Globus pallidus (tissue), 1 donor: ENCODE measurements around the gene NBPF1.
"Not testable (repeated sequence)": the region's sequence is repeated elsewhere in the genome, so short reads cannot be mapped to it uniquely, and the experiment has no call there.

Experiments used
- DNase-seq: peaks from one replicate; pipeline ENCODE4 v3.0.0-alpha.2; 2015; ENCODE audit warnings: low spot score

NBPF1 gene

DNA sequence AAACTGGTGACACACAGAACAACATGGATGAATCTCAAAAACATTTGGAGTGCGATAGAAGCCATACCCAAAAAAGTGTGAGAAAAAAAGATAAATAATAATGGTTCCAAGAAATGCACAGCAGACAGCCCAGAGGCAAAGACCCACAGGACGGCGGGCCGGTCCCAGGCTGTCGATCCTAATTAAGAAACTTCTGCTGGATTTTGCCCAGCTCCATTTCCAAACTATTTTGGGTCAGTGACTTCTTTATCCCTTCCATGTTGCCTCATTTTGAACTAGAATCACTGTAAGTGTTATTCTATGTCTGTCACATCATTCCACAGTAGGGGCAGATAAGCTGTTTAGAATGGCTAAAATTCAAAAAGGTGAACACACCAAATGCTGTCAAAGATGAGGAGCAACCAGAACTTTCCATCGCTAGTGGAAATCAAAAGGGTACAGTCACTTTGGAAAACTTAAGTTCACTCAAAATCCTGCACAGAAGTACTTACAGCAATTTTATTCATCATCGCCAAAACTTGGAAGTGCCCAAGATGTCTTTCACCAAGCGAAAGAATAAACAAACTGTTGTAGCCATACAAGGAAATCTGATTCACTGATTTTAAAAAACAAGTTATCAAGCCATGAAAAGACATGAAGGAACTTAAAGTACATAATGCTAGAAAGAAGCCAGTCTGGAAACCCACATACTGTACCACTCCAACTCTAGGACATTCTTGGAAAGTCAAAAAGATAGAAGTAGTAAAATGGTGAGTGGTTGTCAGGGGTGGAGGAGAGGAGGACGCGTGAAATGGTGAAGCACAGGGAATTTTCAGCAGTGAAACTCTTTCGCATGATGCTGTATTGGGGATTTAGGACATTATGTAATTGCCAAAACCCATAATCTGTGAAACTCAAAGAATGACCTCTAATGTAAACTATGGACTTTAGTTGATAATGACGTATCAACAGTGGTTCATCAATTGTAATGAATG lies 7.5 kb downstream of the NBPF1 start:
- DNase-seq: no peak

DNA sequence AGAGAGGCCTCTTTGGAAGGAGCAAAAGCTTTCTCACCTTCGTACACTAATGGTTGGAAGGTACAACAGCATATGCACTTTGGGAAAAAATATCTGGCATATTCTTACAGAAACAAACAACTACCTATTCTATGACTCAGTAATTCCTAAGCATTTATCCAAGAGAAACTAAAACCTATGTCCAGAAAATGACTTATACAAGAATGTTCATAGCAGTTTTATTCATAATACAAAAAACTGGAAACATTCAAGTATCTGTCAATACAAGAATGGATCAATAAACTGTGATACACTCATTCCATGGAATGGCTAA lies 8.2 kb downstream of the NBPF1 start:
- no peak for DNase-seq

GRCh38 chr1:16604514-16605212 lies 8.7 kb downstream of the NBPF1 start:
- not testable (repeated sequence) for DNase-seq

DNA sequence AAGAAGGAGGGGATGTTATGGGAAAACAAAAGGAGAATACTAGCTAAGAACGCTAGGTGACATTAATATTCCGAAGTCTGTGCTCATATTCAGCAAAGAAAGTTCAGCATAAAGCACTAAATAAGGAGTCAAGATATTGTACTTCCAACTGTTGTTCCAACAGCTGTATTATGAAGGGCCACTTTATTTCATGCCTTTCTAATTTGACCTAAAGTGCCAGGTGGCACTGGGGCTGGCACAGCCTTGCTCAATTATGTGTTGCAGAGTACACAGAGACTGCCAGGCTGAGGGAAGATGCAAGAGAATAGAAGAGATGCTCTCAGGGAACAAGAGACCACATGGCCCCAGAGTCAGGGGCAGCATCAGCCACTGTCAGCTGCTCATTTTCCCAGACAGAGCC lies 9.7 kb downstream of the NBPF1 start:
- not testable (repeated sequence) for DNase-seq

GRCh38 chr1:16602336-16603011 lies 10.9 kb downstream of the NBPF1 start:
- DNase-seq: not testable (repeated sequence)

- not testable (repeated sequence) for DNase-seq
These were observed 12.2 kb downstream of the NBPF1 start for GRCh38 chr1:16600855-16601786.

DNA sequence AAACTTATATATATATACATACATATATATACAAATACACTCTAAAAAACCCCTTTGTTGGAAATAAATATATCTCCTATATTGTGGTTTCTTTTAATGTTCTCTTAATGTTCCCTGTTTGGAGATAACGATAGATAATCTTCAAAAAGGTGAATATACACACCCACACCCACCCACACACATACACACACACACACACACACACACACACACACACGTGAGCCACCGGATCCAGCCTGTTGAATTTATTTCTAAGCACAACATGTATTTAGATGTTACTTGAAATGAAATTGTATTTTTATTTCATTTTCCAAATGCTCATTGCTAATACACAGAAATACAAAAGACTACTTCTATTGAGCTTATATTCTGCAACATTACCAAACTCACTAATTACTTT lies 14.0 kb downstream of the NBPF1 start:
- not testable (repeated sequence) for DNase-seq

DNA sequence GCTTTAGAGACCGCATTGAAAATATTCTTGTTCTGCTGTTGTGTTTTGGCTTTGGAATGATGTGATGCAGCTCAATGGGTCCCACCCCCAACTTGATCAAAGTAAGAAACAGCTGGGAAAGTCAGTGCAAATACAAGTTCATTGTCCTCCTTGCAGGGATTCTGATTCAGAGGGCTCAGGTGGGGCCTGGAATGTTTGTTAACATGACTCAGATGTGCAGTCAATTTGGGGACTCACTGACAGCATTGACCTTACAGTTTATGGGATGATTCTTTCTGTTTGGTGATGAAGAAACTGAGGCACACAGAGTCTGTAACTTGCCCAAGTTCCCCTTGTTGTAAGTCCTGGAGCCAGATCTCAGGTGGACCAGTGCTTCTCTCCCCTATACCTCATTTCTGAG lies 18.1 kb downstream of the NBPF1 start:
- not testable (repeated sequence) for DNase-seq

- DNase-seq: not testable (repeated sequence)
These were observed 21.5 kb downstream of the NBPF1 start for GRCh38 chr1:16591845-16592244.

DNA sequence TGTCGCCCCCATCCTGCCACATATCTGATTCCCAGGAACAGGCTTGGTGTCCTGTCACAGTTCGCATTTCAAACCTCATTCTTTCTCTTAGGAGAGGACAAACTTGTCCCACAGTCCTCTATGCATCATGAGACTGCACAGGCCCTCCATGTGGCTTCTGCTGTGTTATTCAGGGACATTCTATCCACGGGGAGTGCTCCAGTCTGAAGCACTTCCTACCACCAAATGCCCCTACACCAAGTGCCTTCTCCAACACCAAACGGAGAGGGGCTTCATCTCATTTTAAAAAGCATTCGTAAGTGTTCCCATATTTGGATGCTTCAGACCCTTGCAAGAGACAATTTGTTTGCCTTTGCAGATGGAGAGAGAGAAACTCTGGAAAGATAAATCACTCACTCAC lies 25.3 kb downstream of the NBPF1 start:
- DNase-seq: not testable (repeated sequence)

GRCh38 chr1:16587639-16588038 lies 25.7 kb downstream of the NBPF1 start:
- not testable (repeated sequence) for DNase-seq

DNA sequence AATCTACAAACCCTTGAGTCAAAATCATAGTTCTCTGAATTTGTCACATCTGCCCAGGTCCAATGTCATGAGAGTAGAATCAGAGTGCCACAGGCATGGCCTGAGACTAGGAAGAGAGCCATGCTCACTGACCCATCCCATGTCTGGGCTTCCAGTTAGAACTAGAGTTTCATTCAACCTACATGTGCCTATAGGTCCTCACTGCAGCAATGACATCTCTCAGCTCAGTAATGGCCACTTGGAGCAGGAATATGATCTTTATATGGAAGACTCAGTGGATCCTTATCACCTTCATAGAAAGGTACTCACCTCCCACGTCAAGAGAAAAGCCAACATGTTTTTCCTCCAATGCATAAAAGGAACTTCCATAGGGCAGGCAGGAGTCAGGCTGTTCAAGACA lies 48.0 kb downstream of the NBPF1 start:
- not testable (repeated sequence) for DNase-seq

GRCh38 chr1:16561035-16561434 lies 52.3 kb downstream of the NBPF1 start:
- DNase-seq: not testable (repeated sequence)

DNA sequence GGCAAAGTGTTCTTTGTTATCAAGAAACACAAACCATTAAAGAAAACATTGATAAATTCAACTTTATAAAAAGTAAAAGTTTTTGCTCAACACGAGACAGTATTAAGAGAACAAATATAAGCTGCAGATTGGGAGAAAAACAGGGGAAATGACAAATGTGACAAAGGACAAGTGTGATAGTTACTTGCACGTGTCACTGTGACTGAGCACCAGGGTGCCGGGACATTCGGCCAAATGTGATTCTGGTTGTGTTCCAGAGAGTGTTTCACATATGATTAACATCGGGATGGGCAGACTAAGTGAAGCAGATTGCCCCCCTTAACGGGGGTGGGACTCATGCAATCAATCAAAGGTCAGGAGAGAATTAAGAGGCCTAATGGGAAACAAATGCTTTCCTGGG lies 52.9 kb downstream of the NBPF1 start:
- DNase-seq: not testable (repeated sequence)

GRCh38 chr1:16559688-16560087 lies 53.7 kb downstream of the NBPF1 start:
- not testable (repeated sequence) for DNase-seq

DNA sequence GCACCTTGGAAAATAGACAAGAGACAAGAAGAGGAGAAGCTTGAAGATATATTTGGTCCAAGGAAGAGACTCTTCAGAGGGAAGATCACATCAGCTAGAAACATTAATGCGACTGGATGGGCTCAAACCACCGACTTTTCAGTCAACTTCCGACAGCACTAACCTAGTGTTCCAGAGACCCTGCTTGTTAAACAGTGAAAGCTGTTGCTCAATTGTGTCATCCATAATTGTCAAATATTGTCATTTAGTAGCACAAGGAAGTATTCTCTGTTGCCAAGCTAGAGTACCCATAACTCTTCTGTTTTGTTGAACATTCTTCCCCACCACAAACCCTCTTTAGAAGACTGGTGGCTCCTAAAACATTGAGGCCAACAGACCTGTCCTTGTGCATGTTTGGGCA lies 56.3 kb downstream of the NBPF1 start:
- not testable (repeated sequence) for DNase-seq

DNA sequence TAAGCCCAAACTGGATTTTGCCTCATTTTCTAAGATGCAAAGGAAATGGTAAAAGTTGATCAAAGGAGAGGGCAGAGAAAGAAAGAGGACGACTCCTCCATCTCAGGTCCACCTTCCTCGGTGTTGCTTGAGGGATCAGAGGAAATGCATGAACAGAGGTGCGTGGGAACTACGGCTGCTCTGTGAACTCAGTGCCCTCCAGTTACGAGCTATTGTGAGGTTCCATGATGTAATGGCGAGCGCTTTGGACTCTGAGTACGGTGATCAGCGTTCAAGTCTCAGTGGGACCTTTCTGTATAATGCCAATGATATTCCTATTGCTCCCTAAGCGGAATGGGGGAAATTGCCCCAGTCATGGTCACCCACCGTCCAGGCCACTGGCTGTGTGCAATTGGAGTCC lies 60.1 kb downstream of the NBPF1 start:
- DNase-seq: not testable (repeated sequence)

GRCh38 chr1:16550212-16550918 lies 63.0 kb downstream of the NBPF1 start:
- DNase-seq: not testable (repeated sequence)

- DNase-seq: not testable (repeated sequence)
These were observed 63.8 kb downstream of the NBPF1 start for GRCh38 chr1:16549545-16549944.

- not testable (repeated sequence) for DNase-seq
These were observed 65.7 kb downstream of the NBPF1 start for GRCh38 chr1:16547502-16548241.
